ENCODE measurements around the gene DNAJB4. TPM values are rescaled to one million over a fixed set of nuclear protein-coding genes. Genes with fewer than 3 reads are reported as not detected.
A peak's percentile ranks its signal among the peaks of the same experiment; 100 is the strongest.
"Not testable (repeated sequence)": the region's sequence is repeated elsewhere in the genome, so short reads cannot be mapped to it uniquely, and the experiment has no call there.

Gene DNAJB4
- 22.5 and 26.2 TPM in 2 replicates for total RNA-seq (2014; rRNA removed; shearing (Covaris generic); ENCODE audit: low replicate concordance)

- DNase-seq (ENCODE audit: low read depth): peak; percentile 91
- in situ Hi-C loops (cut with HindIII; ENCODE audit: low pct_unique_long_range_greater_than_20kb, low sequenced_read_pairs): no loop called here
These were observed at the start of gene DNAJB4 for GRCh38 chr1:78004719-78005447. Gene DNAJB4 (plus strand): TSS chr1:78004939. CDS start chr1:78005111, 172 bp downstream.

GRCh38 chr1:77955709-77956108 lies 49.0 kb upstream of the DNAJB4 start:
- in situ Hi-C loops (cut with HindIII; ENCODE audit: low pct_unique_long_range_greater_than_20kb, low sequenced_read_pairs): no loop called here
- no peak for DNase-seq (ENCODE audit: low read depth)

- in situ Hi-C loops (cut with HindIII; ENCODE audit: low pct_unique_long_range_greater_than_20kb, low sequenced_read_pairs): no loop called here
- no peak for DNase-seq (ENCODE audit: low read depth)
These were observed 48.3 kb upstream of the DNAJB4 start for GRCh38 chr1:77956464-77956863.

- no peak for DNase-seq (ENCODE audit: low read depth)
- in situ Hi-C loops (cut with HindIII; ENCODE audit: low pct_unique_long_range_greater_than_20kb, low sequenced_read_pairs): no loop called here
These were observed 46.3 kb upstream of the DNAJB4 start for GRCh38 chr1:77958391-77958790.

- in situ Hi-C loops (cut with HindIII; ENCODE audit: low pct_unique_long_range_greater_than_20kb, low sequenced_read_pairs): no loop called here
- no peak for DNase-seq (ENCODE audit: low read depth)
These were observed 45.9 kb upstream of the DNAJB4 start for GRCh38 chr1:77958850-77959249.

GRCh38 chr1:77961392-77961791 lies 43.3 kb upstream of the DNAJB4 start:
- in situ Hi-C loops (cut with HindIII; ENCODE audit: low pct_unique_long_range_greater_than_20kb, low sequenced_read_pairs): no loop called here
- DNase-seq (ENCODE audit: low read depth): no peak

- no peak for DNase-seq (ENCODE audit: low read depth)
- in situ Hi-C loops (cut with HindIII; ENCODE audit: low pct_unique_long_range_greater_than_20kb, low sequenced_read_pairs): no loop called here
These were observed 38.4 kb upstream of the DNAJB4 start for GRCh38 chr1:77966291-77966690.

- in situ Hi-C loops (cut with HindIII; ENCODE audit: low pct_unique_long_range_greater_than_20kb, low sequenced_read_pairs): no loop called here
- no peak for DNase-seq (ENCODE audit: low read depth)
These were observed 34.5 kb upstream of the DNAJB4 start for GRCh38 chr1:77970192-77970591.

GRCh38 chr1:77972080-77972479 lies 32.7 kb upstream of the DNAJB4 start:
- in situ Hi-C loops (cut with HindIII; ENCODE audit: low pct_unique_long_range_greater_than_20kb, low sequenced_read_pairs): no loop called here
- no peak for DNase-seq (ENCODE audit: low read depth)

- in situ Hi-C loops (cut with HindIII; ENCODE audit: low pct_unique_long_range_greater_than_20kb, low sequenced_read_pairs): no loop called here
- DNase-seq (ENCODE audit: low read depth): peak; percentile 19
These were observed 29.4 kb upstream of the DNAJB4 start for GRCh38 chr1:77975386-77975785.

GRCh38 chr1:77975907-77976306 lies 28.8 kb upstream of the DNAJB4 start:
- no peak for DNase-seq (ENCODE audit: low read depth)
- in situ Hi-C loops (cut with HindIII; ENCODE audit: low pct_unique_long_range_greater_than_20kb, low sequenced_read_pairs): no loop called here

- DNase-seq (ENCODE audit: low read depth): peak; percentile 30
- in situ Hi-C loops (cut with HindIII; ENCODE audit: low pct_unique_long_range_greater_than_20kb, low sequenced_read_pairs): no loop called here
These were observed 28.2 kb upstream of the DNAJB4 start for GRCh38 chr1:77976433-77977076.

GRCh38 chr1:77977989-77978292 lies 26.8 kb upstream of the DNAJB4 start:
- in situ Hi-C loops (cut with HindIII; ENCODE audit: low pct_unique_long_range_greater_than_20kb, low sequenced_read_pairs): no loop called here
- DNase-seq (ENCODE audit: low read depth): peak; percentile 76

- in situ Hi-C loops (cut with HindIII; ENCODE audit: low pct_unique_long_range_greater_than_20kb, low sequenced_read_pairs): no loop called here
- no peak for DNase-seq (ENCODE audit: low read depth)
These were observed 26.3 kb upstream of the DNAJB4 start for GRCh38 chr1:77978293-77978968.

GRCh38 chr1:77978969-77979876 lies 25.5 kb upstream of the DNAJB4 start, which contains the start of gene FUBP1:
Gene FUBP1 (minus strand): TSS chr1:77979072. CDS start chr1:77979004, 68 bp downstream.
- in situ Hi-C loops (cut with HindIII; ENCODE audit: low pct_unique_long_range_greater_than_20kb, low sequenced_read_pairs): no loop called here
- DNase-seq (ENCODE audit: low read depth): peak; percentile 97

- in situ Hi-C loops (cut with HindIII; ENCODE audit: low pct_unique_long_range_greater_than_20kb, low sequenced_read_pairs): not testable (repeated sequence)
- DNase-seq (ENCODE audit: low read depth): peak; percentile 19
These were observed 21.3 kb upstream of the DNAJB4 start for GRCh38 chr1:77983352-77983996.

GRCh38 chr1:77983997-77984355 lies 20.8 kb upstream of the DNAJB4 start:
- no peak for DNase-seq (ENCODE audit: low read depth)
- in situ Hi-C loops (cut with HindIII; ENCODE audit: low pct_unique_long_range_greater_than_20kb, low sequenced_read_pairs): no loop called here

GRCh38 chr1:77984629-77985028 lies 20.1 kb upstream of the DNAJB4 start:
- in situ Hi-C loops (cut with HindIII; ENCODE audit: low pct_unique_long_range_greater_than_20kb, low sequenced_read_pairs): no loop called here
- no peak for DNase-seq (ENCODE audit: low read depth)

Data from Caki2 (cell line).